Embryonic facial prominence (tissue), 1 donor: ENCODE data around the gene FAM241A.
"Not testable (repeated sequence)": the region's sequence is repeated elsewhere in the genome, so short reads cannot be mapped to it uniquely, and the experiment has no call there.

Source experiments
- DNase-seq: peaks from one replicate; pipeline ENCODE4 v3.0.0-alpha.2; 2016; ENCODE audit errors: extremely low spot score

FAM241A gene

DNA sequence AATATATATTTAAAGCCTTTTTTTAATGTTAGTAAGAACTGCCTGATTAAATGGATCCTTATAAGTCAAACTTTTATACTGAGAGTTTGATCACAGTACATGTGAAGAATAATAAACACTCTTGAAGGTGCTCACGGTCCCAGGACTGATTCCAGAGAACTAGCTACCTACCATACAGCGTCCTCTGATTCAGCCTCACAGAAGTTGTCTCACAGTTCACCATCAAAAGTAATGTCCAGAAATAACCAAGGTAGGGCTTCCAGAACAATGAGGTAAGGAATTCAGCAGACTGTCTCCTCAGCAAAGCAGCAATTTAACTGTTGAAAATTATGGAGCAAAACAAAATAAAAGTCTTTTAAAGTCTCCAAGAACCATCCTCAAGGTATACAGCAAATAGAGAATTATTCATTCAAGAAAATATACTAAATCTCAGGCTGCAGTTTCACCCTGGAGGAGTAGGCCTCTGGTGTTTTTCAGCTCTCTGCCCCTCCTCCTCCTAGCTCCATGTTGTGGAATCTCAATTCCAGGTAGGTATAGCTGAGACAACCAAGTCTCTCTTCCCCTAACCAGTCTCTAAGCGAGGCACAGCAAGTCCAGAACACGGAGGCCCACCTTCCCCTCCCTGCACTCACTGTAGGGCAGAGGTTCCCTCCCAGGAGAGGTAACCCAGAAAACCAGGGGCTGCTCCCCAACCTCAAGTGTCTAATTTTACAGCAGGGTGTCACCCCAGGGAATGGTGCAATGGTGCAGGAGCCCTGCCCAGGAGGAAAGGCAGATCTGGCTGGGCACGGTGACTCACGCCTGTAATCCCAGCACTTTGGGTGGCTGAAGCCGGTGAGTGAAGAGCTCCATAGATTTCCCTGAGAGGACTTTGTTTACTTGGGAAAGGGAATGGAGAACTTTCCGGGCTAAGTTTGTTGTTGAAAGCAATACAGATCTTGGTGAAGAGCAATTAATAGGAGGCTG lies 28.6 kb downstream of the FAM241A start:
- no peak for DNase-seq

- DNase-seq, result no peak
Measured at GRCh38 chr4:112175840-112176239, 30.6 kb downstream of the FAM241A start.

- DNase-seq, result no peak
Measured at GRCh38 chr4:112176596-112176995, 31.3 kb downstream of the FAM241A start.

DNA sequence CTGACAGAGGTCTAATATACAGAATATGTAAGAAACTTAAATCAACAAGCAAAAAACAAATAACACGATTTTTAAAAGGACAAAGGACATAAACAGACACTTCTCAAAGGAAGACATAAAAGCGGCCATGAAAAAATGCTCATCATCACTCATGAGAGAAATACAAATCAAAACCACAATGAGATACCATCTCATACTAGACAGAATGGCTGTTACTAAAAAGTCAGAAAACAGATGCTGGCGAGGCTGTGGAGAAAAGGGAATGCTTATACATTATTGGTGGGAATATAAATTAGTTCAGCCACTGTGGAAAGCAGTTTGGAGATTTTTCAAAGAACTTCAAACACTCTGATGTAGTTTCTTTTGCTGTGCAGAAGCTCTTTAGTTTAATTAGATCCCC lies 33.5 kb downstream of the FAM241A start:
- DNase-seq, result not testable (repeated sequence)

GRCh38 chr4:112181358-112182000 lies 36.2 kb downstream of the FAM241A start:
- no peak for DNase-seq

- no peak for DNase-seq
Measured at GRCh38 chr4:112182604-112183003, 37.4 kb downstream of the FAM241A start.

DNA sequence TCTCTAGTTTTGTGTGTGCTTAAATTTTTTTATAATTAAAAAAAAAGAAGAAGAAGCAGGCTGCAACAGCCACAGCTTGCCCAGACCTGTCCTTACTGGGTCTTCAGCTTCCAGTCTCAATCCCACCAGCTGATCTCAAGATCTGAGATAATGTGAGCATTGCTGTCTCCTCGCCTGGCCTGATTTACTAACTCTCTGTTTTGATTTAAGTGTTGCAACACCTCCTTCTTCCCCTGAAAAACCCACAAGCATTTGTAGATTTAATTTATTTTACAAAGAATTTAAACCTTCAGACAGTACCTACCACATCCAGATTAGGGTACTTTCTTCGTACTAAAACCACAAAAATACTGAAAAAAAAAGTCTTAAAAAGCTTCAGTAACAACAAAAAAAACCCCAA lies 38.0 kb downstream of the FAM241A start:
- no peak for DNase-seq

- no peak for DNase-seq
Measured at GRCh38 chr4:112184438-112184837, 39.2 kb downstream of the FAM241A start.

DNA sequence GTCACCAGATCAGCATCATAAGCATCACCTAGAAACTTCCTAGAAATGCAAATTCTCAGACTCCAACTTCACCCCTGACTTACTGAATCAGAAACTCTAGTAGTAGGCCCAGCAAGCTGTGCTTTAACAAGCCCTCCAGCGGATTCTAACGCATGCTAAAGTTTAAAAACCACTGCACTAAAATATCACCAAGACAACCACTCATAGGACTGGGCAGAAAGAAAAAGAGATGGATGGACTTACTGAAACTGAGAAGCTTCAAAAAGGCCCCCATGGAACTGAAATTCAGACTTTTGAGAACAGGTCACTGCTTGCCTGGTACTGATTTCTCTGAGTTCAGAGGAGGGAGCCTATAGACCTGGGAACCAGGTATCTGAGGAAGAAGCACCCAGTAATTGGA lies 40.1 kb downstream of the FAM241A start:
- no peak for DNase-seq

DNA sequence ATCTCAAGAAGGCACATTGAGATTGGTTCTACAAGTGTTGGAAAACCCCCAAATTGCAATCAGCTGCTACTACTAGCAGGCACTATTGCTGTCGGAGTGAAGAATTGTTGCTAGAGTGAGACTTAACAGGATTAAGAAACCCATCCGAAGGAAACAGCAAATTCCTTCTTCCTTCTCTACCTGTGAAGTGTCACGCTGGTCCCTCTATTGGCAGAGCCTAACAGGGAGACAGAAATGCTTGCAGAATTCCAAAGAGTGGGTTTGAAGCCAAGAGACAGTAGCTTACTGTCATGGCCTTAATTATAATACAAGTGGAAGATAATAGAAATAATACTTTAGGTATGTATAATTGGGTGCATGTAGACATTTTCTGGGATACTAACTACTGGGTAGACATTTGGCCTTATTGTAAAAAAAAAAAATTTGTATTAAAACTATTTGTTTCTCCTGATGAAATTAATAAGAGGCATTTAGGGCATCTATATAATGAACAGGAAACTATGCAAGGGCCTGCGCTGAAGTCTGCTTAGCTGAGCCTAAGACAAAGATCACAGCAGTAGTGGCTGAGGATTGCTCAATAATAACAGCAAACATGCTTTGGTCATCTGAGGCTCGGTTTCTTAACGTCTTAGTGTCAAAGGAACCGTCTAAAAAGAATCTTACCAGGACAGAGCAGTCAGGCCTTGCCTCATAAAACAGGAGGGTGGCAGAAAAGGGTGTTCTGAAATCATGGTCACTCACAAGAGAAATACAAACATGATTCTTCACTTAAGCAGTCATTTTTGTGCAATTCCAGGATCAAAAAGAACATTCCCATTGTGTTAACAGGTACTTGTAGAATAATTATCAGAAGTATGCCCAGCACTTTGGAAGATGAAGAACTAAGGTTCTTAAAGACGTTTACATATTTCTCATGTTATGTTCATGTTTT lies 40.8 kb downstream of the FAM241A start:
- DNase-seq, result no peak

DNA sequence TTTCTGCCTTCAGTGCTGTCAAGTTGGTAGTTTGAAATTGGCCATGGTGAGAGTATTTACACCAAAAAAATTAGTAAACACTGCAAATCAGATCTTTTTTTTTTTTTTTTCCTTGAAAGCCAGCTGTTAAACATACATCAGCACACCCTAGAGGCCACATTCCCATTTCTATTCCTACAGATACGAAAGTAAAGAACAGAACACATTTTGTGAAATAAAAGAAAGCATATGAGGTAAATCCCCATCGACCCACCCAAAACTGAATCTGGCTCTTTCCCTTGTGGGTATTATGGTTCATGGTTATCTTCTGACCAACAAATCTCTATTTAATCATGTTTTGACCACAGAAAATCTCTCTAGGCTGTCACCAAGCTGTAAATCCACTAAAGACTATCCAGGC lies 44.5 kb downstream of the FAM241A start:
- DNase-seq, result no peak

DNA sequence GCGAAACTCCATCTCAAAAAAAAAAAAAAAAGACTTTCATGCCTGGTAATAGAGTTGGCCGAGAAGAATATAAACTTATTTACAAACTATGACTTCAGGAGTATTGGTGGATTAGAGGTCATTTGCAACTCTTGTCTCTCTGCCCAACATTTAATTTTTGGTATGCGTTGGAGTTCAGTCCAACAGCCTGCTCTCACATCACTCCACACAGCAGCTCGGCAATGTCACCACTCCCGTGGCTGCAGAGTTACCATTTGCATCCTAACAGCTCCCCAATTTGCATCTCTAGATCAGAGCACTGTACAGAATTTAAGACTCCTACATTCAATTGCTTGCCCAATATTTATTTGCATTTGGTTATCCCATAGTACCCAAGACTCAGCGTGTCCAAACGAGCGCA lies 45.4 kb downstream of the FAM241A start:
- DNase-seq, result no peak

- no peak for DNase-seq
Measured at GRCh38 chr4:112196461-112196860, 51.2 kb downstream of the FAM241A start.

GRCh38 chr4:112199041-112199440 lies 53.8 kb downstream of the FAM241A start:
- no peak for DNase-seq

- no peak for DNase-seq
Measured at GRCh38 chr4:112201915-112202505, 56.8 kb downstream of the FAM241A start.

- DNase-seq, result no peak
Measured at GRCh38 chr4:112203593-112203992, 58.3 kb downstream of the FAM241A start.

DNA sequence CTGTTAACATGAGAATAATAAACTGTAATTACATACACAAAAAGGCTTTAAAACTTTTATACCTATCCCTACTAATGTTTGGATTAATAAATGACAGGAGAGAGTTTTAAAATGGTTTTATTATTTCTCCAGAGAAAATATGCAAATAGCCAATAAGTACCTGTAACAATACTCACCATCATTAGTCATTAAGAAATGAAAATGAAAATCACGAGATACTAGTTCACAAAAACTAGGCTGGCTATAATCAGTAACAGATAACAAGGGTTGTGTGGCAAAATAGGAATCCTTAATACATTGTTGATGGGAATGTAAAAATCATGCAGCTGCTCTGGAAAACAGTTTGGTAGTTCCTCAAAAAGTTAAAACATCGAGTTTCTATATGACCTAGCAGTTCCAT lies 61.2 kb downstream of the FAM241A start:
- DNase-seq, result no peak

DNA sequence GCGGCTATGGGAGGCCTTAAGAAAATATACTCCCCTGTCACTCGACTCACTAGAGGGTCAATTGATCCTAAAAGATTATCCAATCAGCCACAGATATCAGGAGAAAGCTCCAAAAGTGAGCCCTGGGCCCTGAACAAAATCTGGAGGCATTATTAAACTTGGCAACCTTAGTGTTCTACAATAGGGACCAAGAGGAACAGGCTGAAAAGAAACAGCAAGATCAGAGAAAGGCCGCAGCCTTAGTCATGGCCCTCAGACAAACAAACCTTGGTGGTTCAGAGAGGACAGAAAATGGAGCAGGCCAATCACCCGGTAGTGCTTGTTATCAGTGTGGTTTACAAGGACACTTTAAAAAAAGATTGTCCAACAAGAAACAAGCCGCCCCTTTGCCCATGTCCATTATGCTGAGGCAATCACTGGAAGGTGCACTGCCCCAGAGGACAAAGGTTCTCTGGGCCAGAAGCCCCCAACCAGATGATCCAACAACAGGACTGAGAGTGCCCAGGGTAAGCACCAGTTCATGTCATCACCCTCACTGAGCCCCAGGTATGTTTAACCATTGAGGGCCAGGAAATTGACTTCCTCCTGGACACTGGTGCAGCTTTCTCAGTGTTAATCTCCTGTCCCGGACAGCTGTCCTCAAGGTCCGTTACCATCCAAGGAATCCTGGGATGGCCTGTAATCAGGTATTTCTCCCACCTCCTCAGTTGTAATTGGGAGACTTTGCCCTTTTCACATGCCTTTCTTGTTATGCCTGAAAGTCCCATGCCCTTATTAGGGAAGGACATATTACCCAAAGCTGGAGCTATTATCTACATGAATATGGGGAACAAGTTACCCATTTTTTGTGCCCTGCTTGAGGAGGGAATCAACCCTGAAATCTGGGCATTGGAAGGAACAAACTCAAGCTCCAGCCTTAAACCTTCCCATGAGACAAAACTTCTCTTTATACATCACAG lies 63.2 kb downstream of the FAM241A start:
- DNase-seq, result not testable (repeated sequence)

GRCh38 chr4:112210777-112211176 lies 65.5 kb downstream of the FAM241A start:
- DNase-seq, result no peak

DNA sequence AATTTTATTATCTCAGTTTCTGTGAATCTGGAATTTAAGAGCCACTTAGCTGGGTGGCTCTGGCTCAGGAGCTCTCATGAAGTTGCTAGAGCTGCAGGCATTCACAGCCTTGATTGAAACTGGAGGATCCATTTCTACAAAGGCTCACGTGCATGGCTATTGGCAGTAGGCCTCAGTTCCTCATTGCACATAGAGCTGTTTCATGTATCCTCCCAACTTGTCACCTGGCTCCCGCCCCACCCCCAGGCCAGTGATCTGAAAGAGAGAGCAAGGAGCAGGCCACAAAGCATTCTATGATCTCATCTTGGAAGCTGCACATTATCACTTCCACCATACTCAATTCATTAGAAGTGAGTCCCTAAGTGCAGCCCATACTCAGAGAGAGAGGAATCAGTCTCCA lies 67.8 kb downstream of the FAM241A start:
- no peak for DNase-seq
